HTR-8/SVneo (cell line): Measurements from ENCODE around the gene GABBR2.
"Not testable (repeated sequence)": the region's sequence is repeated elsewhere in the genome, so short reads cannot be mapped to it uniquely, and the experiment has no call there.

Experiments
- DNase-seq: peaks from one replicate; pipeline ENCODE4 v3.0.0; 2011; ENCODE audit warnings: low spot score, mixed read lengths; ENCODE audit not compliant: insufficient read length
- FAIRE-seq: peaks from 2 replicates; lab custom pipeline; 2011; peaks lifted over from hg19 to GRCh38; lab: Jason Lieb, UNC

Gene GABBR2

DNA sequence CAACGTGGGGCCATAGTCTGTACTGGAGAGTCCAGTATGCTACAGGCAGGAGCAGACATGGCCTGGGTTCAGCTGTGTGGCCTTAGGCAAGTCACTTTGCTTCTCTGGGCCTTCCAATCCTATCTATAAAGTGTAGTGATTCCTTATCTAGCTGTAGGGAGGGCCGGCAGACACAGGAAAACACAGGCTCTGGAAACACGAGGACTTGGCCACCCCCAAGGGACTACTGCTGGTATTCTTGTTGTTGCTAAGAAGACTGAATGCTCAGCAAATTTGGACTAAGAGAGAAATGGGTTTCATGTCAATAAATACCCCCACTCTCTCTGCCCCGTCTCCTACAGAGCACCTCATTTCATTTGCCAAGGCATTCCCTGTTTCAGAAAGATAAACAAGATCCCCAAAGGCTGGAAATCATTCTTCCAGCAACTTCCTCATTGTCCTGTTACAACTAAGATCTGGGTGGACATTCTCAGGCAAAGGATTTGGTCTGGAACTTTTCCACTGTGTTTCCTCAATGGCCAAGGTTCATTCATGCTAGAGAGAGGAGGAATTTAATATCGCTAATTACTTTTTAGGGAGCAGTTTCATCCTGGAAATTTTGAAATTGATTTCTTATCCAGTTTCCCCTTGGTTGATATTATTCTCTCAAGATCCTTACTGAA is 105.8 kb downstream of the GABBR2 start:
- DNase-seq (no peak), FAIRE-seq (no peak)

DNA sequence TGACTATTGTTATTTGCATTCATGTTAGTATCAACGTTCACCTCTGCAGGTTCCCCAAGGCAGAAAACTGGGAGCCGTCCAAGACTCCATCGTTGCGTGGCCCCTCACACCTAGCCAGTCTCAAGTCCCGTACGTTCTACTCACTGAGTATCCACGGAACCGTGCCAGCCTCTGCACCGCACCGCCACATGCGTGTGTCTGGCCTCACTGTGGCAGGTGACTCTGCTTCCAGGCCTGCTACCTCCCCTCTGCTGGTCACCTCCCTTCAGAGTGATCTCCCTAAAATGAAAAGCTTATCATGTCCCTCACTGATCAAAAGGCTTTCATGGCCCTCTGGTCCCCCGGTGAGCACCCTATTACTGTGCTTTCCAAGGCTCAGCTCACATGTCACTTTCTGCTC is 108.1 kb downstream of the GABBR2 start:
- FAIRE-seq = no peak
- no peak for DNase-seq

DNA sequence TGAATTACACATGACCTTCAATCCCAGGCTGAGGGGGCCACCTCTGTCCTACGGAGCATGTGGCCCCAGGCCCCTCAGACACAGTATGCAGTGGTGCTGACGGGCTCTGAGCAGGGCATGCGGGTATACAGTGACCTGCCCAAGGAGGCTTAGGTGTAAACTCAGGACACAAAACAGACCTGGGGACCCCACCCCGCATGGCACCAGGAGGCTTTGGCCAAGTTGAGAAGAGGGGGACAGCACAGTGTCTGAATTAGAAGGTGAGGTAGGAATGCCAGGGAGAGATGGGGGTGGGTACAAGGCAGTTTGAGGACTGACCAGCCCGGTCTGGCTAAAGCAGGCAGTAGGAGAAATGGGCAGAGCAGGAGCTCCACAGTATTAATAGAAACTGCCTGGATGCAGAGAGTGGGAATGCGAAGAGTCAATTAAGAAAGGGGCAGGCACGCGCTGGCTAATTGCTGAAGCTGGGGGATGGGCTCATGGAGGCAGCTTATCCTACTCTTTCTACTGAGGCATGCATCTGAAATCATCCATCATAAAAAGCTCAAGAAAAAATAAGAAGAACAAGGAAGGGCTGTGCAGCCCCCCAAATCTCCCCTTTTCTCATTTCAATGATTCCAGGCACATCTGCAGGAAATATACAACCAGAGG is 109.0 kb downstream of the GABBR2 start:
- DNase-seq (no peak), FAIRE-seq (no peak)

DNA sequence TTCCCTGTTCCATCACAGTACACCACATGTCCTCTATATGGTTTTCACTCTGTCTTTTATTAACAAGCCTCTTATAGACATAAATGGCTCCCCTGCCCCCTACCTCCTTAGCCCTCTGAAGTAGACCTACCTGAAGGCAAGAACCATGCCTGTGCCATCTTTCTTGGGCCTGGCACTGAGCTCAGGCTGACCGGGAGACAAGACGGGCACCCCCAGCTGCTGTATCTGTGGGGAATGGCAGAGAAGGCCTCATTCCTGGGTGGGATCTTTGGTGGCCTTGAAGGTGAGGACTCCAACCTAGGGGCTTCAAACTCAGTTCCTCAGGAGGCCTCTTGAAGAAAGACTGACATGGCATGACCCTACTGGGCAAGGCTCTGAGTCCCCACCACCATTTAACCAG is 109.9 kb downstream of the GABBR2 start:
- FAIRE-seq (no peak), DNase-seq (no peak)

DNA sequence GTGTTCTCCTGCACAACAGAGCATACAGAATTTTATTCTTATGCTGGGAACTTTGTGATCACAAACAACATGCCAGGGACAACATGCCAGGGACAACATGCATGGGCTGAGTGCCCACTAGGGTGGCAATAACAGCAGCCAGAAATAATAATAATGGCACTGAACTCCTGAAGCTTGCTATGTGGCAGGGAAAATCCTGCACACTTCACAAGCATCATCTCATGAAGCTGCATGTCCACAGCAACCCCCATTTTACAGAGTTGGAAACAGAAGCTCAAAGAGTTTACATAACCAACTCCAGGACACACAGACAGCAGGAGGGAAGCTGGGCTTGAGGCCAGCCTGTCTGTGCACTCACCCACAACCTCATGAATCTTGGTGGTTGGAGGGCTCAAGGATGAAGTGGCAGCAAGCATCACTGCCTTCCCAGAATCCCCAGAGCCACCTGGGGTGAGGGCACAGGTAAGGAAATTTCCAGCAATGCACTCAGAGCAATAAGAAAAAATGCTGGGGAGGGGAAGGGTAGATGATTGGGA is 111.4 kb downstream of the GABBR2 start:
- no peak for FAIRE-seq

DNA sequence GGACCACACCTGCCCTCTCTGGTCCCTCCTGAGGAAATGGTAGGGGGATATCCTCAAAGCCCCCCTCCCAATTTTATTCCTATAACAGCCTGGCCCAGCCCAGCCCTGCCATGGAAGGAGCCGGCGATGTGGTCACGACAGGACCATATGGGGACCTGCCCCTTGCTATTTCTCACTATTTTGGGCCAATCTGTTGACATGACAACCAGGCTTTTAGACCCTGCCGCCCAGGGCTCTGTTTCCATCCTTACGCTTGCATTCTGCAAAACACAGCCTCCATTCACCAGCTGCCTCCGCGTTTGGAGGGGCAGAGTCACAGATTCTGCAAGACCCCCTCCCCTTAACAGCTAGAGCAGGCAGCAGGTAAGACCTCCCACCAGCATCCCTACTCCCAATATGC is 112.2 kb downstream of the GABBR2 start:
- no peak for DNase-seq
- no peak for FAIRE-seq

More for the DNA sequence above, 111.4 kb downstream of the GABBR2 start:
- DNase-seq = no peak

DNA sequence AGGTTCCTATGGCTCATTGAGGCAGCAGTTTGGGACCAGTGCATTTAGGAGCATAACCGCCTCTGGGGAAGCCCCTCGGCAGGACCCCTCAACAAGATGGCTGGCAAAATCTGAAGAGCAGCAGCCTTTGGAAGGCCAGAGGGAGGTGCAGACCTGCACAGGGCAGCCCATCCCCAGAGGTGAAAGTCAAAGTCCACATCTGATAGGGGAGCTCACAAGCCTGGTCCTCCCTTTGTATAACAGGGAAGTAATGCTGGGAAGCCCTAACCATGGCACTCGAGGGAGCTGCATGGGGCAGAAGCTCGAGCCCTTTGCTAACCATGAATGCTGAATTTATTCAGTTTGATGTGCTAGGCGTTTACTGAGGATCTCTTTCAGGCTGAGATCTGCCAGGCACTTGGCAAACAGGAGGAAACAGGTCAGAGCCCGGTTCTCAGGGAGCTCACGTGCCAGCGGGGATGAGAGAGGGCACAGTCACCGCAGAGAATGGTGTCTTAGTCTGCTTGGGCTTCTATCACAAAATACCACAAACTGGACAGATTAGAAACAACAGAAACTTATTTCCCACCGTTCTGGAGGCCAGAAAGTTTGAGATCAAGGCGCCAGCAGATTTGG is 114.1 kb downstream of the GABBR2 start:
- no peak for DNase-seq

DNA sequence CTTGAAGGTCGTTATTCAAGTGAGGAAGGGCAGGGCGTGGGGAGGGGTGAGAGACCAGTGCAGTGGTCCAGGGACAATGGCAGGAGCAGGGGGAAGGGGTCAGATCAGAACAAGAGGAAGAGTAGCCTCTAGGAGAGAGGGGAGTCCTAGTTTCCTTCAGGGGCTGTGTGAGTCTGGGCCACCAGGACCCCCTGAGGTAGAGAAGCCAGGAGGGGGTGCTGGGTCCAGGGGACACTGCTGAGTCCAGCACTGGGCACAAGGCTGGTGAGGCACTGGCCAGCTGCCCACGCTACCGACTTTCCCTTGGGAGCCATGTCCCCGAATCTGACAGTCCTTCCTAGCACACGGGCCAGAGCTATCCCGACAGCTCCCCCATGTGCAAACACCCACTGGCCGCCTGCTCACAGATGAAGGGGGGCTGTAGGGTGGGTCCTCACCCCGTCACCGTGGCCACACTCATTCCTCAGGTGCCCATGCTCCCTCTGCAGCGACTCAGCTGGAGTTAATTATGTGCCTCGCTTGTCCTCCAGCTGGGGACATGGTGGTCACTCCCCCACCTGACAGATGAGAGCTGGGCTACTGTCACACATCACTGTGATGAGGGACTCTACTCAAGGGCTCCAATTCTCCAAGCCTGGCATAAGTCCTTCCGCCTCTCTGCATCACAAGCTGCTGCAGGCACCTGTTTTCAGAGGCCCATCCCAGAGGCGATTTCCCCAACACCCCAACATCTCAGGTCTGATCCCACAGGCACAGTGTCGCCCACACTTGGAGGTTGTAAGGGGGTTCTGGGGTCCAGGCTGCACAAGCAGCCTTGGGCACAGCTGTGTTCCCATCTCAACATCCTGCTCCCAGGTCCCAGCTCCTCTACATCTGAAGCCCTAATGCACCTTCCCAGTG is 115.1 kb downstream of the GABBR2 start:
- FAIRE-seq (no peak), DNase-seq (no peak)

More for the DNA sequence above, 114.1 kb downstream of the GABBR2 start:
- no peak for FAIRE-seq

DNA sequence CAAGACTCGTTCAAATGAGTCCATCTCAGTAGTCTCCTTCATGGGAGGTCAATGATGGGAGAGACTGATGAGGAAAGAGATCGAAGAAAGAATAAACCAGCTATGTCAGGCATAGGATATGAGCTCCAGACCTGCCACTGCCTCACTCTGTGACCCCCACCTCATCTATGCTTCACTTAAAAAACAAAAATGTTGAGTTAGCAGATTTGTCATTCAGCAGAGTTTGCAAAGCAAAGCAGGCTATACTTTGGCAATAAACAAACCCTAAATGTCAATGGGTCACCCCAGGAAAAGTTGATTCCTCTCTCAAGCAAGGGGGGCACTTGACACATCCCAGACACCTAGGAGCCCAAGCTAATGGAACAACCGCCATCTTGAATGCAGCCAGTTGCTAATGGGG is 117.0 kb downstream of the GABBR2 start:
- FAIRE-seq (no peak), DNase-seq (no peak)

DNA sequence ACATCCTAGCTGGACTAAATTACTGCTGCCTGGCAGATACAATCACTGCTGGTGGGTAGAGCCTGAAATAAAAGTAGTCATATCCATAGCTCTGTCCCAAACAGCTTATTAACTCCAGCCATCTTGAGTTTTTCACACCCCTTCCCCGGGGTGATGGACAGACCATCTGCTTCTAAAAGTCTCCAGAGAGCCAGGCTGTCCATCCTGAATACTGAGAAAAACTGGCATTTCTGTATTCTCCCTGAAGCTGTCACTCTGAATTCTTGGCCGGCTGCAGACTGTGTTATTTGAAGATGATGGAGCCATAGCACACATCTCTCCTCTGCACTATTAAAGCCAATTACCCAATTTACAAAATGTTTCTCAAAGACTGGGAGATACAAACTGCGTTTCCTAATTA is 118.6 kb downstream of the GABBR2 start:
- no peak for FAIRE-seq
- DNase-seq = no peak

DNA sequence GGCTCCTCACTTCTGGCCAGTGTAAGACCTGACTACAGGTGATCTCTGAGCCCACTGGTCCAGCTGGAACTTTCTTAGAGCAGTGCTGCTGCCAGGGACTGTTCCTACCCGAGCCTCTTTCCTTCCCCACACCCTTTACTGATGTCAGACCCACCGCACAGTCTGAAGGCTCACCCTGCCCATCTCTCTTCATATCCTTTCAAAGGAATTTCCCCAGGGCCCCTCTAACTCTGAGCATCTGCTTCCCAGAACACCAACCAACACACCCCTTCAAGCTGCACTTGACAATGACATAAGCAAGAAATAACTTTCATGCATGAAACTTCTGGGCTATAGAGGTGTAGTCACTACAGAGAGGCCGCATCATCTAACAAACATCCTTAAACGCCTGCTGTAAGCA is 119.6 kb downstream of the GABBR2 start:
- FAIRE-seq (no peak), DNase-seq (no peak)

DNA sequence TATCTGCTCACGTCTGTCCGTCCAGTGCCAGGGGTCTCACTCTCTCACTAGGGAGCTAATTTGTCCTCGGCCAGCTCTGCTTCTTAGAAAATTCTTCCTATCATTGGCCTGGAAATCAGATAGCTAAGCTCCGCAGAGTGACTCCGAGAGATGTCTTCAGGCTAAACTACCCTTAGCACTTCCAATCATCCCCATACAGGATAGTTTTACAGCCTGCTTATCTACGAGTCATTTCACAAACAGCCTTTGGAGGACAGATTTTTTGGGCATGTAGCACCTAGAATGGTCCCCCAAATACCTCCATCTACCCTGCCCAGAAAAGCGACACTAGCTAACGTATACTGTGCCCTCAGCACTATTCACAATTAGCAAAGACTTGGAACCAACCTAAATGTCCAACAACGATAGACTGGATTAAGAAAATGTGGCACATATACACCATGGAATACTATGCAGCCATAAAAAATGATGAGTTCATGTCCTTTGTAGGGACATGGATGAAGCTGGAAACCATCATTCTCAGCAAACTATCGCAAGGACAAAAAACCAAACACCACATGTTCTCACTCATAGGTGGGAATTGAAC is 123.8 kb downstream of the GABBR2 start:
- FAIRE-seq = not testable (repeated sequence)

DNA sequence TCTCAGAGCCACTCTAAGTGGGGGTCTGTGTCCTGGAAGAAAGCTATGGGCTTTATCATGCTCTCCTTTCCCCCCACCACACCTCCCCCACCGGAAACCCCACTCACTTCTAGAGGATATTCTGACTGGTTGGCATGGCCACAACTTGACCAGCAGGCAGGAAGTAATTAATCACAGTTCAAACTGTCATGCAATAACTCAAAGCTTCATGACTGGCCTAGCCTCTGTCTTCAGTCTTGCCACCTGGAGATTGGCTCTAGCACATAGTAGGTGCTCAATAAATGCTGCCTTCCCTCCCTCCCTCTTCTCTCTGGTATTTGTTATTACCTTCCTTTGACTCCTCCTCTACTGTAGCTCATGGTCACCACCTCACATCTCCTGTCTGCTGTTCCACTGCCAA is 124.7 kb downstream of the GABBR2 start:
- FAIRE-seq (no peak), DNase-seq (peak; percentile 10)

More for the DNA sequence above, 123.8 kb downstream of the GABBR2 start:
- DNase-seq = not testable (repeated sequence)

DNA sequence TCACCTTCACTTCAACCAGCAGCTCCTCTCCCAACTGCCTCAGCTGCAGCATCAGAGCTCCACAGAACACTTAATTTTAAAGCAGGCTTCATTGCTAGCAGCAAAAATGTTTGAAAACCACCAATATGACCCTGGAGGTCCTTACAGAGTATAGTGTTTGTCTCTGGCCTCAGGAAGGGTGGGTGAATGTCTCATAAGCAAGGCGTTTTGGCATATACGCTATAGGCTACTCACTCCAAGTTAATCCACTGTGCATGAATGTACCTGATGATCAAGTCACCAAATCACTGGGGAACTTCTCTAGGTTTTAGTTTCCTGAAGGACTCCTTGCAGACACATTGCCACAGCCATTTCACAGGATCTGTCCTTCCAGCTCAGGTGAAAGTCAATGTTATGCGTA is 125.3 kb downstream of the GABBR2 start:
- FAIRE-seq (no peak), DNase-seq (no peak)

DNA sequence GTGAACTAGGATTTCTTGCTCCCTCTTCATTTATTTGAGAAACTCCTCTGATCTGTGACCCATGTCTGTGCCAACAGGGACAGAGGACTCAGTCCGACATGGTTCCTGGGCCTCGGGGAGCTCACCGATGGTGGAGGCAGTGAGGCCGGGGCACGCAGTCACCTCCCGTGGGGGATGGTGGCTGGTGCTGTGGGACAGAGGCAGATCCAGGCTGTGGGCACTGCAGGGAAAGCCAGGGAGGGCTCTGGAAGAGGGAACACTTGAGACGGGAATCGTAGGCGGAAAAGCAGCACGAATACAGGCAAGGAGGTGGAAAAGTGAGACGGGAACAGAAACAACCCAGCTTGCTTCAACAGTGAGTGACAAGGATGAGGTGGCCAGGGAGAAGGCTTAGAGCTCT is 127.8 kb downstream of the GABBR2 start:
- DNase-seq (no peak), FAIRE-seq (no peak)

DNA sequence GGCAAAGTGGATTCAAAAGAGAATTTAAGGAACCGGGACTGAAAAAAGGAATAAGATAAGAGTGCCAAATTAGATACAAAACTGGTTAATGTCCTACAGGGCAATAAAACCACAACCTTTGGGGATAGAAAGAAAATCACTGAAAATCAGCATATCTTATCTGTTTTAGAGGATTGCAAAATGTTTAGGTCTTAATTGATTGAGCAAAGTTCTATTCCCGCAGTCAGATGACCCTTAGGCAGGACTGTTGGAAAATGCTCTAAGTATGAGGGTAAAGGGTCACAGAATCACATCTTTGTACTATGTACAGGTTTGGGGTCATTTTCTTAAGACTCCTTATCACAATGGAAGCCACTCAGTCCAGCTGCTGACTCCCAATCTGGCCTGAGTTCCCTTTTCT is 129.0 kb downstream of the GABBR2 start:
- DNase-seq (no peak), FAIRE-seq (no peak)

DNA sequence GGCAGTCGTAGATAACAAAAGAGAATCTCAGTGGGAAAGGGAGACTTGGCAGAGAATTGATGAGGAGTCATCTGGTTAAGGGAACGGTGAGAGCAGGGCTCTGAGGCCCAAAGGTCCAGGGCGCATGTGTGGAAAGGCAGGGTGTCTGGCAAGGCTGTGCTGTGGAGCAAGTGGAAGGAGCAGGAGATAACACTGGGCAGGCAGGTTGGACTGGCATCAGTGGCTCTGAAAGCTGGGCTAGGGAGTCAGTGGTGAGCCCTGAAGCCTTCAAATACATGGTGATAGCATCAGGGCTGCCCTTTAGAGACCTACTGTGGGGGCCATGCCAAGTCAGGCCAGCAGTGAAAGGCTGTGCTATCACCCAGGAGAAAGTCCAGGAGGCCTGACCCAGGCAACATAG is 131.3 kb downstream of the GABBR2 start:
- DNase-seq = no peak
- FAIRE-seq = no peak

DNA sequence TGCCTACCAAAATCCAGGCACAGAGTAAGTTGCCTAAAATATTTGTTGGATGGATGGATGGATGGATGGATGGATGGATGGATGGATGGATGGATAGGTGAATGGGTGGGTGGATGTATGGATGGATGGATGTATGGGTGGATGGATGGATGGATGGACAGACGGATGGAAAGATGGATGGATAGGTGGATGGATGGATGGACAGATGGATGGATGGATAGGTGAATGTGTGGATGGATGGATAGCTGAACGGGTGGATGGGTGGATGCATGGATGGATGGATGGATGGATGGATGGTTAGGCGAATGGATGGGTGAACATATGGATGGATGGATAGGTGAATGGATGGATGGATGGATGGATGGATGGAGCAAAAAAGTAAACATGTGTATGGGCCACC is 131.9 kb downstream of the GABBR2 start:
- FAIRE-seq = no peak
- no peak for DNase-seq

DNA sequence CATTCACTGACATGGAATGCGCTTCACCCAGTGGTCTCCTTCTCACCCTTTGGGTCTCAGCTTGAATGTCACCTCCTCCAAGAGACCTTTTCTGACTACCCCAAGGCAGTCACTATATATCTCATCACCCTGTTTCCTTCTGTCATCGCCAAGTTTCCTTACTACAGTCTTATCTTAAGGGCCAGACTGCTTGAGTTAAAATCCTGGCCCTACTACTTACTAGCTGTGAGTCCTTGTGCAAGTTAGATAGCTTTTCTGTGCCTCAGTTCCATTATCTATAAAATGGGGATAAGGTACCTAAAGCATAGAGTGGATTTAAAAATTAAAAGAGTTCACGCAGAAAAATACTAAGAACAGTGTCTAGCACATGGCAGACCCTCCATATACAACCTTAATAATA is 132.4 kb downstream of the GABBR2 start:
- no peak for DNase-seq
- FAIRE-seq = no peak
